Measurements from ENCODE around the gene OTOA.
A peak's percentile ranks its signal among the peaks of the same experiment; 100 is the strongest.

Gene OTOA

GRCh38 chr16:21663889-21664647 is at the start of gene OTOA:
TSS of gene OTOA (plus strand) at chr16:21663968. CDS start at chr16:21678515, 14,547 bp downstream.
- H3K9me3 ChIP-seq (ENCODE audit: low read depth, low read length): no peaks in the 10 kb centered on the region
- no peak for DNase-seq (ENCODE audit: low read depth, low spot score)
- H3K36me3 ChIP-seq (ENCODE audit: insufficient read depth, low read length): no peaks in the 10 kb centered on the region
- TF ChIP-seq FOXP2 (optimal IDR thresholded peaks at IDR 0.05; ENCODE audit: control extremely low read depth, extremely low read length, insufficient read depth) (no peak), EZH2 (IDR thresholded peaks at IDR 0.05) (no peak), POLR2AphosphoS5 (IDR thresholded peaks at IDR 0.05; ENCODE audit: borderline replicate concordance, low read depth, low read length) (no peak)
- no peak within 1 kb of the TSS for H3K9ac ChIP-seq (ENCODE audit: insufficient read length)
- H3K27ac ChIP-seq: no peak within 1 kb of the TSS
- H3K4me3 ChIP-seq: no peak within 1 kb of the TSS

GRCh38 chr16:21614896-21615295 is 48.9 kb upstream of the OTOA start:
- Histone ChIP-seq H3K36me3 (ENCODE audit: insufficient read depth, low read length) (peaks cover 20% of the 10 kb centered on the region), H3K27ac (no peak overlapping the region), H3K9me3 (ENCODE audit: low read depth, low read length) (no peaks in the 10 kb centered on the region), H3K4me3 (no peak overlapping the region), H3K9ac (ENCODE audit: insufficient read length) (no peak overlapping the region)
- no peak for DNase-seq (ENCODE audit: low read depth, low spot score)
- TF ChIP-seq EZH2 (IDR thresholded peaks at IDR 0.05) (no peak), FOXP2 (optimal IDR thresholded peaks at IDR 0.05; ENCODE audit: control extremely low read depth, extremely low read length, insufficient read depth) (no peak), POLR2AphosphoS5 (IDR thresholded peaks at IDR 0.05; ENCODE audit: borderline replicate concordance, low read depth, low read length) (no peak)

- Histone ChIP-seq H3K27ac (peak overlapping the region; percentile 96), H3K36me3 (ENCODE audit: insufficient read depth, low read length) (peaks cover 20% of the 10 kb centered on the region), H3K4me3 (peak overlapping the region; percentile 54), H3K9ac (ENCODE audit: insufficient read length) (peak overlapping the region; percentile 42), H3K9me3 (ENCODE audit: low read depth, low read length) (no peaks in the 10 kb centered on the region)
- TF ChIP-seq EZH2 (IDR thresholded peaks at IDR 0.05) (no peak), FOXP2 (optimal IDR thresholded peaks at IDR 0.05; ENCODE audit: control extremely low read depth, extremely low read length, insufficient read depth) (no peak), POLR2AphosphoS5 (IDR thresholded peaks at IDR 0.05; ENCODE audit: borderline replicate concordance, low read depth, low read length) (no peak)
- no peak for DNase-seq (ENCODE audit: low read depth, low spot score)
Measured at GRCh38 chr16:21617607-21618006, 46.2 kb upstream of the OTOA start.

GRCh38 chr16:21618281-21618680 is 45.5 kb upstream of the OTOA start:
- H3K36me3 ChIP-seq (ENCODE audit: insufficient read depth, low read length): peaks cover 25% of the 10 kb centered on the region

GRCh38 chr16:21619765-21620425 is 43.9 kb upstream of the OTOA start:
- Histone ChIP-seq H3K36me3 (ENCODE audit: insufficient read depth, low read length) (peaks cover 28% of the 10 kb centered on the region), H3K27ac (peak overlapping the region; percentile 59), H3K9ac (ENCODE audit: insufficient read length) (peak overlapping the region; percentile 47), H3K4me3 (no peak overlapping the region), H3K9me3 (ENCODE audit: low read depth, low read length) (no peaks in the 10 kb centered on the region)
- TF ChIP-seq POLR2AphosphoS5 (IDR thresholded peaks at IDR 0.05; ENCODE audit: borderline replicate concordance, low read depth, low read length): no peak
- TF ChIP-seq EZH2 (IDR thresholded peaks at IDR 0.05): no peak
- TF ChIP-seq FOXP2 (optimal IDR thresholded peaks at IDR 0.05; ENCODE audit: control extremely low read depth, extremely low read length, insufficient read depth): no peak
- no peak for DNase-seq (ENCODE audit: low read depth, low spot score)

More at GRCh38 chr16:21618281-21618680, 45.5 kb upstream of the OTOA start:
- peak; percentile 91 for DNase-seq (ENCODE audit: low read depth, low spot score)
- no peak for TF ChIP-seq FOXP2 (optimal IDR thresholded peaks at IDR 0.05; ENCODE audit: control extremely low read depth, extremely low read length, insufficient read depth)
- no peak for TF ChIP-seq EZH2 (IDR thresholded peaks at IDR 0.05)
- no peak for TF ChIP-seq POLR2AphosphoS5 (IDR thresholded peaks at IDR 0.05; ENCODE audit: borderline replicate concordance, low read depth, low read length)
- Histone ChIP-seq H3K9ac (ENCODE audit: insufficient read length) (peak overlapping the region; percentile 42), H3K4me3 (peak overlapping the region; percentile 54), H3K9me3 (ENCODE audit: low read depth, low read length) (no peaks in the 10 kb centered on the region), H3K27ac (peak overlapping the region; percentile 96)

- Histone ChIP-seq H3K9ac (ENCODE audit: insufficient read length) (no peak overlapping the region), H3K9me3 (ENCODE audit: low read depth, low read length) (no peaks in the 10 kb centered on the region), H3K4me3 (no peak overlapping the region), H3K36me3 (ENCODE audit: insufficient read depth, low read length) (peaks cover 35% of the 10 kb centered on the region), H3K27ac (0 out of 2 replicates have a peak overlapping the region, but pooled peaks have one; percentile 59)
- DNase-seq (ENCODE audit: low read depth, low spot score): no peak
- TF ChIP-seq EZH2 (IDR thresholded peaks at IDR 0.05) (no peak), POLR2AphosphoS5 (IDR thresholded peaks at IDR 0.05; ENCODE audit: borderline replicate concordance, low read depth, low read length) (no peak), FOXP2 (optimal IDR thresholded peaks at IDR 0.05; ENCODE audit: control extremely low read depth, extremely low read length, insufficient read depth) (no peak)
Measured at GRCh38 chr16:21620592-21620991, 43.2 kb upstream of the OTOA start.

- no peak overlapping the region for H3K4me3 ChIP-seq
- DNase-seq (ENCODE audit: low read depth, low spot score): no peak
- H3K9me3 ChIP-seq (ENCODE audit: low read depth, low read length): no peaks in the 10 kb centered on the region
- TF ChIP-seq FOXP2 (optimal IDR thresholded peaks at IDR 0.05; ENCODE audit: control extremely low read depth, extremely low read length, insufficient read depth): no peak
- TF ChIP-seq EZH2 (IDR thresholded peaks at IDR 0.05): no peak
- no peak for TF ChIP-seq POLR2AphosphoS5 (IDR thresholded peaks at IDR 0.05; ENCODE audit: borderline replicate concordance, low read depth, low read length)
- H3K27ac ChIP-seq: 0 out of 2 replicates have a peak overlapping the region, but pooled peaks have one; percentile 48
- H3K36me3 ChIP-seq (ENCODE audit: insufficient read depth, low read length): peaks cover 28% of the 10 kb centered on the region
- H3K9ac ChIP-seq (ENCODE audit: insufficient read length): no peak overlapping the region
Measured at GRCh38 chr16:21622545-21622944, 41.2 kb upstream of the OTOA start.

- no peak for DNase-seq (ENCODE audit: low read depth, low spot score)
- peak overlapping the region; percentile 99 for H3K27ac ChIP-seq
- 0 out of 2 replicates have a peak, but pooled peaks cover 7% of the 10 kb centered on the region for H3K9me3 ChIP-seq (ENCODE audit: low read depth, low read length)
- peaks cover 52% of the 10 kb centered on the region for H3K36me3 ChIP-seq (ENCODE audit: insufficient read depth, low read length)
- TF ChIP-seq FOXP2 (optimal IDR thresholded peaks at IDR 0.05; ENCODE audit: control extremely low read depth, extremely low read length, insufficient read depth) (no peak), POLR2AphosphoS5 (IDR thresholded peaks at IDR 0.05; ENCODE audit: borderline replicate concordance, low read depth, low read length) (no peak), EZH2 (IDR thresholded peaks at IDR 0.05) (no peak)
- no peak overlapping the region for H3K4me3 ChIP-seq
- no peak overlapping the region for H3K9ac ChIP-seq (ENCODE audit: insufficient read length)
Measured at GRCh38 chr16:21625026-21625425, 38.7 kb upstream of the OTOA start.

All from SK-N-MC (cell line).